ENCODE measurements around the gene SGSM2.

SGSM2 gene

GRCh38 chr17:2427215-2427614, 89.9 kb downstream of the SGSM2 start:
- no peak for DNase-seq

DNA sequence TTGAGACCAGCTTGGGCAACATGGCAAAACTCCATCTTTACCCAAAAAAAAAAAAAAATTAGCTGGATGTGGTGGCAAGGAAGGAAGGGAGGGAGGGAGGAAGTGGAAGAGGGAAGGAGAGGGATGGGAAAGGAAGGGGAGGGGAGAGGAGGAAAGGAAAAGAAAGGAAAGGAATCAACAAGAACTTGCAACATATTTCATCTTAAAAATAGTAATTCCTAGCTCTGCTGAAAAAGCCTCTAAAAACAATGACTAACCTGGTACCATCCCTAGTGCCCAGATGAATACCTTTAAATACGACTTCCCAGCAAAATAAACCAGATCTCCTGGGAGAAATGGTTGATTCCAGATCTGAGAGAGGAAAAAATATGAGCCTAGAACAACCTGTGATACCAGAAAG, 90.6 kb downstream of the SGSM2 start:
- no peak for DNase-seq

Data from T-helper 1 cell (primary cell).